ENCODE results near the gene ATP10D.
"Not testable (repeated sequence)": the region's sequence is repeated elsewhere in the genome, so short reads cannot be mapped to it uniquely, and the experiment has no call there.

Gene ATP10D

GRCh38 chr4:47490550-47490949, 5.5 kb downstream of the ATP10D start:
- no peak for DNase-seq

GRCh38 chr4:47493238-47494123, 8.4 kb downstream of the ATP10D start:
- no peak for DNase-seq

GRCh38 chr4:47494124-47494430, 9.0 kb downstream of the ATP10D start:
- DNase-seq: no peak

- no peak for DNase-seq
Measured at GRCh38 chr4:47498899-47499298, 13.8 kb downstream of the ATP10D start.

- no peak for DNase-seq
Measured at GRCh38 chr4:47499700-47500099, 14.6 kb downstream of the ATP10D start.

- no peak for DNase-seq
Measured at GRCh38 chr4:47500776-47501175, 15.7 kb downstream of the ATP10D start.

- no peak for DNase-seq
Measured at GRCh38 chr4:47505147-47505546, 20.1 kb downstream of the ATP10D start.

GRCh38 chr4:47505666-47506065, 20.6 kb downstream of the ATP10D start:
- DNase-seq: no peak

GRCh38 chr4:47510506-47511143, 25.6 kb downstream of the ATP10D start:
- DNase-seq: no peak

GRCh38 chr4:47513461-47513860, 28.4 kb downstream of the ATP10D start:
- no peak for DNase-seq

GRCh38 chr4:47519239-47519883, 34.3 kb downstream of the ATP10D start:
- DNase-seq: no peak

GRCh38 chr4:47525154-47525819, 40.2 kb downstream of the ATP10D start:
- DNase-seq: no peak

GRCh38 chr4:47526281-47526680, 41.2 kb downstream of the ATP10D start:
- no peak for DNase-seq

GRCh38 chr4:47528646-47529045, 43.6 kb downstream of the ATP10D start:
- DNase-seq: not testable (repeated sequence)

- DNase-seq: no peak
Measured at GRCh38 chr4:47530801-47531200, 45.7 kb downstream of the ATP10D start.

- DNase-seq: no peak
Measured at GRCh38 chr4:47531241-47531953, 46.3 kb downstream of the ATP10D start.

GRCh38 chr4:47531954-47532321, 46.9 kb downstream of the ATP10D start:
- DNase-seq: no peak

GRCh38 chr4:47532658-47533057, 47.6 kb downstream of the ATP10D start:
- no peak for DNase-seq

GRCh38 chr4:47533689-47534347, 48.7 kb downstream of the ATP10D start:
- DNase-seq: no peak

GRCh38 chr4:47534772-47535171, 49.7 kb downstream of the ATP10D start:
- DNase-seq: no peak

- no peak for DNase-seq
Measured at GRCh38 chr4:47535567-47536147, 50.6 kb downstream of the ATP10D start.

- no peak for DNase-seq
Measured at GRCh38 chr4:47536966-47537365, 51.9 kb downstream of the ATP10D start.
